Jurkat, Clone E6-1 (cell line): ENCODE results near the gene MLXIP.
"Not testable (repeated sequence)": the region's sequence is repeated elsewhere in the genome, so short reads cannot be mapped to it uniquely, and the experiment has no call there.

Source experiments
- DNase-seq: peaks from one replicate; pipeline ENCODE4 v3.0.0-alpha.2; 2011; ENCODE audit warnings: low read depth, low spot score
- H3K4me3 ChIP-seq: 2 replicates; pipeline ENCODE4 v1.5.1; 2011; ENCODE audit warnings: mild to moderate bottlenecking, low read length, control low read depth, moderate library complexity

Gene MLXIP

DNA sequence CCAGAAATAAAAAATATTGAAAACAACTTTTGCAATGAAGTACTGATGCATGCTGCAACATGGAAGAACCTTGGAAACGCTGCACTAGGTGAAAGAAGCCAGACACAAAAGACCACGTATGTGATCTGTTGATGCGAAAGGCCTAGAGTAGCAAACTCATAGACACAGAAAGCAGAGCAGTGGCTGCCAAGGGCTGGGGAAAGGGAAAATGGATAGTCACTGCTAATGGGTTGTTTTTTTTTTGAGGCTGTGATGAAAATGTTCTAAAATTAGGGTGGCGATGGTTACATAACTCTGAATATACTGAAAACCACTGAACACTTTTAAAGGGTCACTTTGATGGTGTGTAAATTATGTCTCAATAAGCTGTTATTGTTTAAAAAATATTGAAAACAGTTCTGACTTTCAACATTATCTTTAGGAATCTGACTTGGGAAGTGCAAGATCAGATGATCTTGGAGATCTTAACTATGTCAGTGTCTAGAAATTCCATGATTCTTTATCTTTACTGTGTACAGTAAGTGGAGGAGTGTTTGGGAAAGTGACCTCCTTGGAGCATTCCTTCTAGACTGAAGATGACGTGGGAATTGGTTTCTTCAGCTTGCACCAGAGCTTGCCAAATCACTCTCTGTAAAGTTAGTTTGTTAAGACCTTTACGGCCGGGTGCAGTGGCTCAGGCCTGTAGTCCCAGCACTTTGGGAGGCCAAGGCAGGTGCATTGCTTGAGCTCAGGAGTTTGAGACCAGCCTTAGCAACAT, 12.4 kb downstream of the MLXIP start:
- DNase-seq = no peak
- H3K4me3 ChIP-seq = no peak overlapping the region

DNA sequence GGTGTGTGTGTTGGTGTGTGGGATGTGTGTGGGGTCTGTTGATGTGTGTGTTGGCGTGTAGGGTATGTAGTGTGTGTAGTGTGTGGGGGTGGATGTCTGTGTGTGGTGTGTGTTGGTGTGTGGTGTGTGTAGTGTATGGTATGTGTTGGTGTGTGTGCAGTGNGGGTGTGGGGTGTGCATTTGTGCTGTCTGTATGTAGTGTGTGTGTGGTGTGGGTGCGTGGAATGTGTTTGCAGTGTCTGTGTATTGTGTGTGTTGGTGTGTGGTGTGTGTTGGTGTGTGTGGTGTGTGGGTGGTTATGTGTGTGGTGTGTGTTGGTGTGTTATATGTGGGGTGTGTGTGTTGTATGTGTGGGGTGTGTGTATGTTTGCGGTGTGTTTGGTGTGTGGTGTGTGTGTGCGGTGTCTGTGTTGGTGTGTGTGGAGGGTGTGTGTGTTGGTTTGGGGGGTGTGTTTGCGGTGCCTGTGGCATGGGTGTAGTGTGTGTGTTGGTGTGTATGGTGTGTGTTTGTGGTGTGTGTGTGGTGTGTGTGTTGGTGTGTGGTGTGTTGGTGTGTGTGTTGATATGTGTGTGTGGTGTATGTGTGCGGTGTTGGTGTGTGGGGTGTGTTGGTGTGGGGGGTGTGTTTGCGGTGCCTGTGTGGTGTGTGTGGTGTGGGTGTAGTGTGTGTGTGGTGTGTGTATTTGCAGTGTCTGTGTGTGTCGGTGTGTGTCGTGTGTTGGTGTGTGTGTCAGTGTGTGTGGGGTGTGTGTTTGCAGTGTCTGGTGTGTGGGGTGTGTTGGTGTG, 14.7 kb downstream of the MLXIP start:
- H3K4me3 ChIP-seq = no peak overlapping the region
- DNase-seq = no peak

GRCh38 chr12:122094137-122094734, 15.7 kb downstream of the MLXIP start:
- no peak overlapping the region for H3K4me3 ChIP-seq
- no peak for DNase-seq

DNA sequence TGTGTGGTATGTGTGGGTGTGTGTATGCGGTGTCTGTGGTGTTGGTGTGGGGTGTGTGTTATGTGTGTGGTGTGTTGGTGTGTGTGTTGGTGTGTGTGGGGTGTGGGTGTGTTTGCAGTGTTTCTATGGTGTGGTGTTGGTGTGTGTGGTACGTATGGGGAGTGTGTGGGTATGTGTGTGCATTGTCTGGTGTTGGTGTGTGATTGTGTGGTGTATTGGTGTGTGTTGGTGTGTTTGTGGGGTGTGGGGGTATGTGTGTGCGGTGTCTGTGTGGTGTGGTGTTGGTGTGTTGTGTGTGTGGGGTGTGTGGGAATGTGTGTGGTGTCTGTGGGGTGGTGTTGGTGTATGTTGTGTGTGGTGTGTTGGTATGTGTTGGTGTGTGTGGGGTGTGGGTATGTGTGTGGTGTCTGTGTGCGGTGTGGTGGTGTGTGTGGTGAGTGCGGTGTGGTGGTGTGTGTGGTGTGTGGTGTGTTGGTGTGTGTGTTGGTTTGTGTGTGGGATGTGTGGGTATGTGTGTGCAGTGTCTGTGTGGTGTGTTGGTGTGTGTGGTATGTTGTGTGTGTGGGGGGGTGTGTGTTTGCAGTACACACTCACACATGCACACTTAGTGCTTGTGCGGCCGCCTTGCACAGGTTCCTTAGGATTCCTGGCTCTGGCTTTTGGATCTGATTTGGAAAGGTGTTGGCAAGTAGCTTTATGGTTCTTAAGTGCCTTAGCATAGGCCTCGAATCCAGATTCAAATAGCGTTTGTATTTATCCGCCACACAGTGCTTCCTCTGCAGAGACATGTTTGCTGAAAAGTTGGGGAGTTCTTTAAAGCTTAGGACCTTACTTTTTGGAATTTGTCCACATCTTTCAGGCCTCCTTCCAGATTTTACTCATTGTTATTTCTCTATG, 16.4 kb downstream of the MLXIP start:
- DNase-seq = no peak
- no peak overlapping the region for H3K4me3 ChIP-seq

- DNase-seq = no peak
- no peak overlapping the region for H3K4me3 ChIP-seq
These were observed 17.5 kb downstream of the MLXIP start for GRCh38 chr12:122096014-122096413.

- no peak overlapping the region for H3K4me3 ChIP-seq
- no peak for DNase-seq
These were observed 18.1 kb downstream of the MLXIP start for GRCh38 chr12:122096591-122097149.

DNA sequence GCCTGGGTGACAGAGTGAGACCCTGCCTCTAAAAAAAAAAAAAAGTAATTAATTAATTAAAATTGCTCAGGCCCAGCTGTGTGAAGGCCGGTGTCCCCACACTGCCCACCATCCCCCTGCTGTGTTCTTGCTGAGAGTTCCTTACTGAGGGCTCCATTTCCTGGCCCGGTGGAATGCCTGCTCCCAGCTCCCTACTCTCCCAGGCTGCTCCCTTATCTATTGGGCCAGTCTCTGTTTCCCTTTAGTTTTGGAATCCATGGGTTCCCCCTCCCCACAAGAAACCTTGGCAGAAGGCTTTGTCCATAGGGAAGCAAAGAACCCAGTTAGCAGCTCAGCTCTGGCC, 19.0 kb downstream of the MLXIP start:
- no peak overlapping the region for H3K4me3 ChIP-seq
- no peak for DNase-seq

DNA sequence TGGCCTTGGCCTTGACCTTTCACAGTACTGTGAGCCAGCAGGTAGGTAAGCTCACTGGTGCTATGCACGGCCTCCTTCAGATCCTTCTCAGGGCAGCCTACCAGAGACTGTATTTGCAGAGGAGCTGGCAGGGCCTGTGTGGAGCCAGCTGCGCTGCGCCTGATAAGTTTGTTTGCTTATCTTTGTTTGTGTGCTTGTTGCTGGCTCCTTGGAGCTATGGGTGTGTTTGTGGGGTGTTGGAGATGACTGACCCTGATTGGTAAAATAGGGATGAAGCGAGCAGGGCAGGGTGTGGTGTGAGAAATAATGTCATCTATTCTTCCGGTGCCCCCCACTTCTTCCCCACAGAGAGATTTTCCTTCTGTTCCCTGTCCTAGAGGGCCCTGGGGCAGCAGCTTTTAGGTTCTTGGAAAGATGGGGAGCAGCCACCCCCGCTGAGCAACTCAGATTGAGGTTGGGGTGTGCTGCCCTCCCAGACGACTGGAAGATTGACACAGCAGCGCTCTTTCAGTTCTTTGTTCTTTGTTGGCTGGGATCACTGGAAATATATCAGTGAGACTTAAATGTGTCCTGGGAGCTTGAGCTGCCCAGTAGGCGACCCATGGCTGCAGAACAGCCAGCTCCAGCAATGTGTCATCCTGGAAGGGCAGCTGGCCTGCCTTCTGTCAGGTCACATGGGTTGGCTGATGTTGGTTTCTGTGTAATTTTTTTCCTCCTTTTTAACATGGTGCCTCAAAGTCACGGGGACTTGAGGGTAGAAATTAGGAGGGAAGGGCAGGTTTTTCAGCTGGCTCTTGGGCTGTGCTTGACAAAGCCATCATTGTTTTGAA, 19.6 kb downstream of the MLXIP start:
- no peak for DNase-seq
- H3K4me3 ChIP-seq = no peak overlapping the region

GRCh38 chr12:122099280-122099749, 20.8 kb downstream of the MLXIP start:
- no peak for DNase-seq
- peak overlapping the region; percentile 11; the same call in 1 of the 2 replicates for H3K4me3 ChIP-seq

- DNase-seq = peak; percentile 57
These were observed 21.3 kb downstream of the MLXIP start for GRCh38 chr12:122099856-122100255.

GRCh38 chr12:122100568-122100967, 22.0 kb downstream of the MLXIP start:
- H3K4me3 ChIP-seq = no peak overlapping the region
- no peak for DNase-seq

More at GRCh38 chr12:122099856-122100255, 21.3 kb downstream of the MLXIP start:
- peak overlapping the region; percentile 11; the same call in 1 of the 2 replicates for H3K4me3 ChIP-seq

DNA sequence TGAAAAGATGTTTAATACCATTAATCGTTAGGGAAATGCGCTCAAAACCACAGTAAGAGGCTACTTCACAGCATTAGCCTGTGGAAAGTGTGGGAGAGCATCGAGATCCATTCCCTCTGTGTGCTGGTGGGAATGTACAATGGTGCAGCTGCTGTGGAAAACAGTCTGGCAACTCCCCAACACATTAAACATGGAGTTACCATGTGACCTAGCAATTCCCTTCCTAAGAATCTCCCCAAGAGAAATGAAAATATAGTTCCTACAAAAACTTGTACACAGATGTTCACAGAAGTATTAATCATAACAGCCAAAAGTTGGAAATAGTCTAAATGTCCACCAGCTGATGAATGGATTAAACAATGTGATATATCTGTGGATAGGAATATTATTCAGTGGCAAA, 23.8 kb downstream of the MLXIP start:
- no peak for DNase-seq

GRCh38 chr12:122104844-122105243, 26.3 kb downstream of the MLXIP start:
- H3K4me3 ChIP-seq = no peak overlapping the region
- DNase-seq = peak; percentile 64

More for the DNA sequence above, 23.8 kb downstream of the MLXIP start:
- H3K4me3 ChIP-seq = no peak overlapping the region

DNA sequence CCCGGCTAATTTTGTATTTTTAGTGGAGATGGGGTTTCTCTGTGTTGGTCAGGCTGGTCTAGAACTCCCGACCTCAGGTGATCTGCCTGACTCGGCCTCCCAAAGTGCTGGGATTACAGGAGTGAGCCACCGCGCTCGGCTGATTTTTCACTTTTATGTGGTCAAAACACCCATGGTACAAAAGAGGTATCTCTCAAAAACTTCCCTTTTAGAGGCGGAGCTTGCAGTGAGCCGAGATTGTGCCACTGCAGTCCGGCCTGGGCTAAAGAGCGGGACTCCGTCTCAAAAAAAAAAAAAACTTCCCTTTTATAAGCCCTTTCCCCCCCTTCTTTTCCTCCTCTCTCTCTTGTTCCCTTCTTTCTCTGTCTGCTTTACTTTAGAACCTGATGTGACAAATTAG, 26.9 kb downstream of the MLXIP start:
- DNase-seq = not testable (repeated sequence)

DNA sequence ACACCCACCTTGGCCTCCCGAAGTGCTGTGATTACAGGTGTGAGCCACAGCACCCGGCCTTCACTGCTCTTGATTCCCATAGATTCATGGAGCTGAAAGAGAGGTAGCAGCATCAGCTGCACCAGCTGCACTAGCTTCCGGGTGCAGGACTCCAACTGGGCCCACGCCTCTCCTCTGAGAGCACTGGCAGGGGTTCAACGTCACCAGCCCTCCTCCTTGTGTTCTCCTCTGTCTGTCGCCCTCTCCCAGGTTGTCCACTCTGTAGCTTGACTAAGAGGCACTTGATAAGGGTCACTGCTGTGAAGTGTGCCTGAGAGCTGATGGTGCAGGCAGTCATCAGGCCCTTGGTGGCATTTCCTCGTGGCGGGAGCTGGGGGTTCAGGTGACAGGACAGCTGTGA, 28.3 kb downstream of the MLXIP start:
- no peak overlapping the region for H3K4me3 ChIP-seq
- no peak for DNase-seq

More for the DNA sequence above, 26.9 kb downstream of the MLXIP start:
- not testable (repeated sequence) for H3K4me3 ChIP-seq

GRCh38 chr12:122107261-122107660, 28.7 kb downstream of the MLXIP start:
- no peak overlapping the region for H3K4me3 ChIP-seq
- DNase-seq = no peak

DNA sequence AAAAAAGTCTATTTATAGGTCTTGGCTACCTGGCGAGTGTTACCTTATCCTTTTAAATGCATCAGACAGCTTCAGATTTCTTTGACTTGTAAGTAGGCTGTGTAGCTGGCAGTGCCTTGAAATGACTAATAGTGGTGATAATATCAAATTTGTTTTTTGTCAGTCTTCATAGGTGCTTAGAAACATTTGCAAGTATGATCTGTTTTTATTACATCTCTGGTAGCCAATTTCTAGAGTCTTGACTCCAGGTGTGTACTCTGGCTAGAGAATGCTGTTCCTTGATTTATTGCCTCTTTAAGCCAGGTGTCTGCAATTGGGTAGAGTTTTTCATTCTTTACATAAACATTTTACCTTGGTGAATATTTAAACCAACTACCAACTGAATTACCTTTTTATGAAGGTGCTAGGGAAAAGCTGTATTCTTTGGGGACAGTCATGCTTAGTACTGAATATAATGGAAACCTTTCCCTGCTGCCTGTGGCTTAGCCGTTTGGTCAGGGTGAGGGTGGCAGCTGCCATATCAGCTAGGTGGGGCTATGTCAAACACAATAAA, 32.6 kb downstream of the MLXIP start:
- no peak overlapping the region for H3K4me3 ChIP-seq

More for the DNA sequence above, 32.6 kb downstream of the MLXIP start:
- no peak for DNase-seq
